ENCODE measurements around the gene DMRT2.

The DMRT2 gene

GRCh38 chr9:1028501-1029190, 21.5 kb upstream of the DMRT2 start:
- no peak for TF ChIP-seq CTCF (IDR thresholded peaks at IDR 0.05)
- no peak overlapping the region for H3K27ac ChIP-seq

- no peak for TF ChIP-seq ZFX (IDR thresholded peaks at IDR 0.05; ENCODE audit: borderline replicate concordance)
- no peak for TF ChIP-seq CTCF (IDR thresholded peaks at IDR 0.05)
These were observed 18.1 kb upstream of the DMRT2 start for GRCh38 chr9:1031951-1032601.

GRCh38 chr9:1034271-1034670, 15.9 kb upstream of the DMRT2 start:
- H3K27ac ChIP-seq: no peak overlapping the region
- TF ChIP-seq ZFX (IDR thresholded peaks at IDR 0.05; ENCODE audit: borderline replicate concordance) (no peak), CTCF (IDR thresholded peaks at IDR 0.05) (no peak)

More at GRCh38 chr9:1031951-1032601, 18.1 kb upstream of the DMRT2 start:
- H3K27ac ChIP-seq: no peak overlapping the region

GRCh38 chr9:1039589-1039988, 10.6 kb upstream of the DMRT2 start:
- no peak overlapping the region for H3K27ac ChIP-seq
- TF ChIP-seq ZFX (IDR thresholded peaks at IDR 0.05; ENCODE audit: borderline replicate concordance): no peak
- TF ChIP-seq CTCF (IDR thresholded peaks at IDR 0.05): no peak

- TF ChIP-seq ZFX (IDR thresholded peaks at IDR 0.05; ENCODE audit: borderline replicate concordance) (no peak), CTCF (IDR thresholded peaks at IDR 0.05) (no peak; the same call in 1 of the 2 replicates)
- no peak overlapping the region for H3K27ac ChIP-seq
These were observed 7.7 kb upstream of the DMRT2 start for GRCh38 chr9:1042466-1042865.

- TF ChIP-seq CTCF (IDR thresholded peaks at IDR 0.05) (no peak), ZFX (IDR thresholded peaks at IDR 0.05; ENCODE audit: borderline replicate concordance) (no peak)
- H3K27ac ChIP-seq: no peak overlapping the region
These were observed 5.5 kb upstream of the DMRT2 start for GRCh38 chr9:1044643-1045042.

All from 22Rv1 (cell line).